Neural cell (in vitro differentiated cells): ENCODE results near the gene SLAMF6. TPM values are rescaled to one million over a fixed set of nuclear protein-coding genes. Genes with fewer than 3 reads are reported as not detected.

Experiments
- H2AFZ ChIP-seq: fragments of 200-600, 300-800 bp; sonication (generic), shearing (Covaris generic); 2 replicates; pipeline ENCODE4 v1.6.0; 2014; ENCODE audit warnings: low read depth, mild to moderate bottlenecking, antibody characterized with exemption, low read length, moderate library complexity
- H3F3A ChIP-seq: fragments of 200-600 bp; shearing (Covaris generic); 2 replicates; pipeline ENCODE4 v1.6.1; 2016; ENCODE audit warnings: mild to moderate bottlenecking, moderate library complexity, mixed read lengths, antibody characterized with exemption, low read length; ENCODE audit not compliant: insufficient read depth, poor library complexity, severe bottlenecking
- H3K27ac ChIP-seq: fragments of 200-600, 300-800 bp; sonication (generic), shearing (Covaris generic); 2 replicates; pipeline ENCODE4 v1.5.1; 2014; ENCODE audit warnings: mild to moderate bottlenecking, low read length, moderate library complexity
- H3K27me3 ChIP-seq: fragments of 300-800, 200-600 bp; sonication (generic), shearing (Covaris generic); 2 replicates; pipeline ENCODE4 v1.6.0; 2014; ENCODE audit warnings: mild to moderate bottlenecking, low read depth, low read length, moderate library complexity; ENCODE audit not compliant: insufficient read depth
- H3K36me3 ChIP-seq: fragments of 300-800, 200-600 bp; sonication (generic), shearing (Covaris generic); 2 replicates; pipeline ENCODE4 v1.5.1; 2014; ENCODE audit warnings: mild to moderate bottlenecking, antibody characterized with exemption, low read length, moderate library complexity; ENCODE audit not compliant: insufficient read depth
- H3K4me2 ChIP-seq: fragments of 300-800, 200-600 bp; sonication (generic), shearing (Covaris generic); 2 replicates; pipeline ENCODE4 v1.6.0; 2014; ENCODE audit warnings: mild to moderate bottlenecking, low read length
- H3K4me3 ChIP-seq: fragments of 300-800, 200-600 bp; sonication (generic), shearing (Covaris generic); 2 replicates; pipeline ENCODE4 v1.5.1; 2014; ENCODE audit warnings: mild to moderate bottlenecking, low read length, moderate library complexity
- H3K79me2 ChIP-seq: fragments of 200-600 bp; shearing (Covaris generic); replicated peaks from 2 replicates; pipeline ENCODE4 v1.6.0; 2014; ENCODE audit warnings: mild to moderate bottlenecking, low read length, moderate library complexity; ENCODE audit not compliant: insufficient read depth
- H3K9ac ChIP-seq: fragments of 300-800, 200-600 bp; sonication (generic), shearing (Covaris generic); 2 replicates; pipeline ENCODE4 v1.6.1; 2016; ENCODE audit warnings: mild to moderate bottlenecking, low read length, mixed read lengths
- H3K9me2 ChIP-seq: fragments of 200-600 bp; shearing (Covaris generic); 2 replicates; pipeline ENCODE4 v1.6.1; 2016; ENCODE audit warnings: mild to moderate bottlenecking, low read length, mixed read lengths; ENCODE audit not compliant: insufficient read depth
- H3K9me3 ChIP-seq: fragments of 200-600, 300-800 bp; sonication (generic), shearing (Covaris generic); 2 replicates; pipeline ENCODE4 v1.6.1; 2016; ENCODE audit warnings: mild to moderate bottlenecking, mixed run types, low read length, moderate library complexity, mixed read lengths
- H4K20me1 ChIP-seq: fragments of 200-600 bp; shearing (Covaris generic); 2 replicates; pipeline ENCODE4 v1.6.1; 2016; ENCODE audit warnings: mild to moderate bottlenecking, mixed run types; ENCODE audit not compliant: insufficient read depth
- EP300 ChIP-seq: fragments of 450-650 bp; conservative IDR thresholded peaks from 2 replicates; pipeline ENCODE4 v1.6.1; 2014; ENCODE audit warnings: antibody characterized with exemption, mild to moderate bottlenecking, moderate library complexity; ENCODE audit not compliant: poor library complexity, severe bottlenecking
- EZH2 ChIP-seq: fragments of 200-600, 300-800 bp; shearing (Covaris generic), sonication (generic); IDR thresholded peaks from 2 replicates; pipeline ENCODE4 v1.6.1; 2014; ENCODE audit warnings: antibody characterized with exemption, low read length, borderline replicate concordance, mild to moderate bottlenecking; ENCODE audit not compliant: insufficient read depth, poor library complexity, severe bottlenecking
- MXI1 ChIP-seq: fragments of 450-650 bp; conservative IDR thresholded peaks from 2 replicates; pipeline ENCODE4 v1.6.1; 2014; ENCODE audit warnings: antibody characterized with exemption, mild to moderate bottlenecking; ENCODE audit not compliant: poor library complexity, severe bottlenecking
- POLR2AphosphoS5 ChIP-seq: IDR thresholded peaks from 2 replicates; pipeline ENCODE4 v1.6.1; 2012
- RAD21 ChIP-seq: fragments of 450-650 bp; conservative IDR thresholded peaks from 2 replicates; pipeline ENCODE4 v1.6.1; 2014; ENCODE audit warnings: antibody characterized with exemption, mild to moderate bottlenecking, moderate library complexity
- SMC3 ChIP-seq: fragments of 450-650 bp; conservative IDR thresholded peaks from 2 replicates; pipeline ENCODE4 v1.6.1; 2014; ENCODE audit warnings: antibody characterized with exemption, mild to moderate bottlenecking, moderate library complexity; ENCODE audit not compliant: poor library complexity
- TAF1 ChIP-seq: IDR thresholded peaks from 2 replicates; pipeline ENCODE4 v1.6.1; 2012; ENCODE audit warnings: low read depth
- polyA plus RNA-seq: library from polyadenylated mRNA; depleted of rRNA; stranded (reverse); fragments of >200 nt; gene quantifications from 2 replicates; pipeline ENCODE4 v1.2.3, GENCODE V29; 2014
- TF ChIP-seq, protein P1 (sequence below): IDR thresholded peaks from 2 replicates; pipeline ENCODE4 v1.6.1; 2012; ENCODE audit warnings: borderline replicate concordance
- TF ChIP-seq, protein P2 (sequence below): fragments of 450-650 bp; IDR thresholded peaks from 2 replicates; pipeline ENCODE4 v1.5.1; 2014; ENCODE audit warnings: antibody characterized with exemption, mild to moderate bottlenecking, moderate library complexity; ENCODE audit not compliant: poor library complexity, severe bottlenecking

SLAMF6 gene
- polyA plus RNA-seq, 1 donor from 2014 or later: not detected

- Histone ChIP-seq H3K79me2 (no peaks in the 10 kb centered on the region), H3K9ac (no peak overlapping the region), H3K4me2 (no peak overlapping the region), H2AFZ (no peak overlapping the region), H4K20me1 (no peaks in the 10 kb centered on the region), H3K27me3 (no peaks in the 10 kb centered on the region), H3F3A (no peaks in the 10 kb centered on the region), H3K36me3 (no peaks in the 10 kb centered on the region), H3K27ac (no peak overlapping the region), H3K9me2 (no peaks in the 10 kb centered on the region), H3K9me3 (no peaks in the 10 kb centered on the region), H3K4me3 (no peak overlapping the region)
- TF ChIP-seq TAF1: no peak
- TF ChIP-seq EP300: no peak
- no peak for TF ChIP-seq MXI1
- no peak for TF ChIP-seq POLR2AphosphoS5
- TF ChIP-seq SMC3: no peak
- TF ChIP-seq RAD21: no peak
- TF ChIP-seq, protein P1, sequence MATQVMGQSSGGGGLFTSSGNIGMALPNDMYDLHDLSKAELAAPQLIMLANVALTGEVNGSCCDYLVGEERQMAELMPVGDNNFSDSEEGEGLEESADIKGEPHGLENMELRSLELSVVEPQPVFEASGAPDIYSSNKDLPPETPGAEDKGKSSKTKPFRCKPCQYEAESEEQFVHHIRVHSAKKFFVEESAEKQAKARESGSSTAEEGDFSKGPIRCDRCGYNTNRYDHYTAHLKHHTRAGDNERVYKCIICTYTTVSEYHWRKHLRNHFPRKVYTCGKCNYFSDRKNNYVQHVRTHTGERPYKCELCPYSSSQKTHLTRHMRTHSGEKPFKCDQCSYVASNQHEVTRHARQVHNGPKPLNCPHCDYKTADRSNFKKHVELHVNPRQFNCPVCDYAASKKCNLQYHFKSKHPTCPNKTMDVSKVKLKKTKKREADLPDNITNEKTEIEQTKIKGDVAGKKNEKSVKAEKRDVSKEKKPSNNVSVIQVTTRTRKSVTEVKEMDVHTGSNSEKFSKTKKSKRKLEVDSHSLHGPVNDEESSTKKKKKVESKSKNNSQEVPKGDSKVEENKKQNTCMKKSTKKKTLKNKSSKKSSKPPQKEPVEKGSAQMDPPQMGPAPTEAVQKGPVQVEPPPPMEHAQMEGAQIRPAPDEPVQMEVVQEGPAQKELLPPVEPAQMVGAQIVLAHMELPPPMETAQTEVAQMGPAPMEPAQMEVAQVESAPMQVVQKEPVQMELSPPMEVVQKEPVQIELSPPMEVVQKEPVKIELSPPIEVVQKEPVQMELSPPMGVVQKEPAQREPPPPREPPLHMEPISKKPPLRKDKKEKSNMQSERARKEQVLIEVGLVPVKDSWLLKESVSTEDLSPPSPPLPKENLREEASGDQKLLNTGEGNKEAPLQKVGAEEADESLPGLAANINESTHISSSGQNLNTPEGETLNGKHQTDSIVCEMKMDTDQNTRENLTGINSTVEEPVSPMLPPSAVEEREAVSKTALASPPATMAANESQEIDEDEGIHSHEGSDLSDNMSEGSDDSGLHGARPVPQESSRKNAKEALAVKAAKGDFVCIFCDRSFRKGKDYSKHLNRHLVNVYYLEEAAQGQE: no peak
- TF ChIP-seq, protein P2, sequence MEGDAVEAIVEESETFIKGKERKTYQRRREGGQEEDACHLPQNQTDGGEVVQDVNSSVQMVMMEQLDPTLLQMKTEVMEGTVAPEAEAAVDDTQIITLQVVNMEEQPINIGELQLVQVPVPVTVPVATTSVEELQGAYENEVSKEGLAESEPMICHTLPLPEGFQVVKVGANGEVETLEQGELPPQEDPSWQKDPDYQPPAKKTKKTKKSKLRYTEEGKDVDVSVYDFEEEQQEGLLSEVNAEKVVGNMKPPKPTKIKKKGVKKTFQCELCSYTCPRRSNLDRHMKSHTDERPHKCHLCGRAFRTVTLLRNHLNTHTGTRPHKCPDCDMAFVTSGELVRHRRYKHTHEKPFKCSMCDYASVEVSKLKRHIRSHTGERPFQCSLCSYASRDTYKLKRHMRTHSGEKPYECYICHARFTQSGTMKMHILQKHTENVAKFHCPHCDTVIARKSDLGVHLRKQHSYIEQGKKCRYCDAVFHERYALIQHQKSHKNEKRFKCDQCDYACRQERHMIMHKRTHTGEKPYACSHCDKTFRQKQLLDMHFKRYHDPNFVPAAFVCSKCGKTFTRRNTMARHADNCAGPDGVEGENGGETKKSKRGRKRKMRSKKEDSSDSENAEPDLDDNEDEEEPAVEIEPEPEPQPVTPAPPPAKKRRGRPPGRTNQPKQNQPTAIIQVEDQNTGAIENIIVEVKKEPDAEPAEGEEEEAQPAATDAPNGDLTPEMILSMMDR: no peak
- no peak for TF ChIP-seq EZH2
These were observed 46.8 kb upstream of the SLAMF6 start for GRCh38 chr1:160569806-160570205.

GRCh38 chr1:160567858-160568682 lies 45.0 kb upstream of the SLAMF6 start:
- Histone ChIP-seq H2AFZ (no peak overlapping the region), H3K9ac (no peak overlapping the region), H3K27ac (no peak overlapping the region), H3K4me2 (no peak overlapping the region), H3K36me3 (no peaks in the 10 kb centered on the region), H4K20me1 (no peaks in the 10 kb centered on the region), H3K9me2 (no peaks in the 10 kb centered on the region), H3F3A (no peaks in the 10 kb centered on the region), H3K9me3 (no peaks in the 10 kb centered on the region), H3K79me2 (no peaks in the 10 kb centered on the region), H3K27me3 (no peaks in the 10 kb centered on the region), H3K4me3 (no peak overlapping the region)
- TF ChIP-seq, protein P2: no peak
- no peak for TF ChIP-seq RAD21
